Upper lobe of left lung (tissue), 6 donors: ENCODE measurements around the gene PER2. TPM values are rescaled to one million over a fixed set of nuclear protein-coding genes. Genes with fewer than 3 reads are reported as not detected.
A peak's percentile ranks its signal among the peaks of the same experiment; 100 is the strongest.

Experiments
- ATAC-seq, 2 donors: fragments of 200-7000 bp; cut with Tn5 transposase; one replicate each; pipeline ENCODE4 v1.9.1; 2022; ENCODE audit warnings: mild to moderate bottlenecking in 2 of 2, moderate library complexity in 2 of 2; ENCODE audit not compliant: low FRiP score in 2 of 2
- DNase-seq, 2 donors: peaks; one replicate each; pipeline ENCODE4 v3.0.0-alpha.2; 2019 to 2020
- H3K27ac ChIP-seq, 4 donors: fragments of 200-600 bp; sonication (generic); one replicate each; pipeline ENCODE4 v1.5.1; 2016 to 2019
- H3K27me3 ChIP-seq, 4 donors: fragments of 200-600 bp; sonication (generic); one replicate each; pipeline ENCODE4 v1.5.1; 2017 to 2019
- H3K36me3 ChIP-seq, 4 donors: fragments of 200-600 bp; sonication (generic); one replicate each; pipeline ENCODE4 v1.5.1; 2016 to 2019
- H3K4me1 ChIP-seq, 4 donors: fragments of 200-600 bp; sonication (generic); one replicate each; pipeline ENCODE4 v1.5.1; 2018 to 2019
- H3K4me3 ChIP-seq, 4 donors: fragments of 200-600 bp; sonication (generic); one replicate each; pipeline ENCODE4 v1.5.1; 2017 to 2019; ENCODE audit warnings: mild to moderate bottlenecking in 2 of 4, moderate library complexity in 1 of 4
- H3K9me3 ChIP-seq, 4 donors: fragments of 200-600 bp; sonication (generic); one replicate each; pipeline ENCODE4 v1.5.1; 2018 to 2019
- CTCF ChIP-seq, 6 experiments: fragments of 450-650 bp in 4 of 6; fragments of 200-600 bp in 2 of 6; sonication (generic) in 2 of 6; IDR thresholded peaks; one replicate each; pipeline ENCODE4 v1.5.1; 2016 to 2019; ENCODE audit warnings: antibody characterized with exemption in 6 of 6
- EP300 ChIP-seq, 4 donors: sonication (generic); formaldehyde crosslinking; IDR thresholded peaks; one replicate each; pipeline ENCODE4 v1.5.1; 2017; ENCODE audit warnings: antibody characterized with exemption in 4 of 4, control low read depth in 2 of 4
- POLR2A ChIP-seq, 4 donors: fragments of 450-650 bp; IDR thresholded peaks; one replicate each; pipeline ENCODE4 v1.5.1; 2016 to 2017; ENCODE audit warnings: antibody characterized with exemption in 4 of 4, mild to moderate bottlenecking in 2 of 4
- POLR2AphosphoS5 ChIP-seq, 2 donors: sonication (generic); formaldehyde crosslinking; IDR thresholded peaks; one replicate each; pipeline ENCODE4 v1.5.1; 2017; ENCODE audit warnings: antibody characterized with exemption in 2 of 2
- WGBS, 2 donors: methylation state at CpG; one replicate each; pipeline ENCODE4 v1.1.5; 2017 to 2018; 5-methylcytosine and 5-hydroxymethylcytosine counted together
- total RNA-seq, 6 donors: library from RNA; depleted of rRNA in 4 of 6; stranded (reverse); fragments of >200 nt in 4 of 6; gene quantifications; one replicate each; pipeline versions ENCODE4 v1.1.0 to v1.2.1, GENCODE V29; 2016 to 2021
- donor health status: DM: no; HTN: no; CAD: no; lungs with moderate emphysema.
- donor health status: DM: no; HTN: yes; CAD: no; lungs with severe emphysema.

PER2 gene
- total RNA-seq, 6 donors from 2014 or later = 12.9 to 28.7 (median 18.1) TPM

GRCh38 chr2:238225121-238225520 lies 63.3 kb downstream of the PER2 start:
- H3K36me3 ChIP-seq = peaks cover 0 to 8% (median 6%) of the 10 kb centered on the region in 4 donors
- no peak for ATAC-seq
- H3K27me3 ChIP-seq = no peaks in the 10 kb centered on the region
- no peak for TF ChIP-seq EP300 (IDR thresholded peaks at IDR 0.05)
- no peak for TF ChIP-seq CTCF (IDR thresholded peaks at IDR 0.05)
- no peak for TF ChIP-seq POLR2A (IDR thresholded peaks at IDR 0.05)
- TF ChIP-seq POLR2AphosphoS5 (IDR thresholded peaks at IDR 0.05) = no peak
- H3K9me3 ChIP-seq = no peaks in the 10 kb centered on the region
- H3K4me3 ChIP-seq = no peak overlapping the region
- DNase-seq = no peak
- peaks cover 0 to 9% (median 2%) of the 10 kb centered on the region in 4 donors for H3K4me1 ChIP-seq
- whole genome bisulfite sequencing, 2 donors = 89 to 93% methylated on average over 6 to 9 of the region's 13 CpGs
- no peak overlapping the region for H3K27ac ChIP-seq

GRCh38 chr2:238224356-238225035 lies 63.9 kb downstream of the PER2 start:
- DNase-seq (peak in 1 of 2 donors; percentile 68), ATAC-seq (no peak)
- TF ChIP-seq POLR2A (IDR thresholded peaks at IDR 0.05) (no peak), EP300 (IDR thresholded peaks at IDR 0.05) (no peak), CTCF (IDR thresholded peaks at IDR 0.05) (no peak), POLR2AphosphoS5 (IDR thresholded peaks at IDR 0.05) (no peak)
- Histone ChIP-seq H3K4me1 (peaks cover 0 to 9% (median 2%) of the 10 kb centered on the region in 4 donors), H3K36me3 (peaks cover 0 to 8% (median 6%) of the 10 kb centered on the region in 4 donors), H3K9me3 (no peaks in the 10 kb centered on the region), H3K27me3 (no peaks in the 10 kb centered on the region), H3K4me3 (no peak overlapping the region), H3K27ac (no peak overlapping the region)
- 95 to 97% methylated on average over 29 of the region's 29 CpGs for WGBS, 2 donors

GRCh38 chr2:238220892-238221521 lies 67.4 kb downstream of the PER2 start:
- no peak overlapping the region for H3K27ac ChIP-seq
- no peaks in the 10 kb centered on the region for H3K4me1 ChIP-seq
- H3K36me3 ChIP-seq = peaks cover 0 to 8% (median under 1%) of the 10 kb centered on the region in 4 donors
- H3K4me3 ChIP-seq = peak overlapping the region in 1 of 4 donors; percentile 18
- H3K9me3 ChIP-seq = no peaks in the 10 kb centered on the region
- no peaks in the 10 kb centered on the region for H3K27me3 ChIP-seq
- peak; percentile 49 to 86 for ATAC-seq
- no peak for TF ChIP-seq POLR2AphosphoS5 (IDR thresholded peaks at IDR 0.05)
- no peak for TF ChIP-seq POLR2A (IDR thresholded peaks at IDR 0.05)
- TF ChIP-seq CTCF (IDR thresholded peaks at IDR 0.05) = no peak
- no peak for TF ChIP-seq EP300 (IDR thresholded peaks at IDR 0.05)
- 87 to 89% methylated on average over 3 to 22 of the region's 23 CpGs for WGBS, 2 donors
- DNase-seq = peak in 1 of 2 donors; percentile 78

GRCh38 chr2:238220274-238220891 lies 68.0 kb downstream of the PER2 start:
- peak overlapping the region in 1 of 4 donors; percentile 18 for H3K4me3 ChIP-seq
- TF ChIP-seq CTCF (IDR thresholded peaks at IDR 0.05) (no peak), POLR2AphosphoS5 (IDR thresholded peaks at IDR 0.05) (no peak), EP300 (IDR thresholded peaks at IDR 0.05) (no peak), POLR2A (IDR thresholded peaks at IDR 0.05) (no peak)
- no peak overlapping the region for H3K27ac ChIP-seq
- DNase-seq (no peak), ATAC-seq (peak in 1 of 2 donors; percentile 7)
- no peaks in the 10 kb centered on the region for H3K27me3 ChIP-seq
- peaks cover 0 to 8% (median 0%) of the 10 kb centered on the region in 4 donors for H3K36me3 ChIP-seq
- 89 to 91% methylated on average over 9 to 10 of the region's 10 CpGs for whole genome bisulfite sequencing, 2 donors
- H3K9me3 ChIP-seq = no peaks in the 10 kb centered on the region
- H3K4me1 ChIP-seq = no peaks in the 10 kb centered on the region
